HG02973 (cell line): ENCODE results near the gene TREML4.
A peak's percentile ranks its signal among the peaks of the same experiment; 100 is the strongest.
"Not testable (repeated sequence)": the region's sequence is repeated elsewhere in the genome, so short reads cannot be mapped to it uniquely, and the experiment has no call there.

Experiments
- ATAC-seq: cut with Tn5 transposase; IDR thresholded peaks from one replicate; pipeline ENCODE4 v1.9.1; 2021; ENCODE audit warnings: moderate library complexity; ENCODE audit not compliant: unreplicated experiment

Gene TREML4, protein sequence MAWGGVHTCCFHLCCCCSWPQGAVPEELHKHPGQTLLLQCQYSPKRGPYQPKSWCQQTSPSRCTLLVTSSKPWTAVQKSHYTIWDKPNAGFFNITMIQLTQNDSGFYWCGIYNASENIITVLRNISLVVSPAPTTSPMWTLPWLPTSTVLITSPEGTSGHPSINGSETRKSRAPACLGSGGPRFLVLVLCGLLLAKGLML

DNA sequence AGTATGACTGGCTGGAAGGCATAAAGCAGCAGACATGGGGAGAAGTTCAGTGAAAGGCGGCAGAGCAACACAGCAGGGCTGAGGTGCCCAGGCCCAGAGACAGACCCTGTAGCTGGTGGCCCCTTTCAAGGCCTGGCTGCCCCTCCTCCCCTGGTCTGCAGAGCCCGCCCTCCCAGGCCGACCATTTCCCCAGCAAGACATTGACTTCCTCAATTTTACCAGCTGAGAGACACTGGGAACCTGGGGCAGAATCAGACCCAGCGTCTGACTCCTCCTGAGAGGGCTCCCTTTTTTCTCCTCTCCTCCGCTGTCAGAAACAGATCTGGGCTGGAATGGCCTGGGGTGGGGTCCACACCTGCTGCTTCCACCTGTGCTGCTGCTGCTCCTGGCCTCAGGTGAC is at the start of gene TREML4:
TSS of gene TREML4 (plus strand) at position 254 of the 400 bp plus-strand sequence. CDS start at position 333, 79 bp downstream.
- no peak for ATAC-seq

DNA sequence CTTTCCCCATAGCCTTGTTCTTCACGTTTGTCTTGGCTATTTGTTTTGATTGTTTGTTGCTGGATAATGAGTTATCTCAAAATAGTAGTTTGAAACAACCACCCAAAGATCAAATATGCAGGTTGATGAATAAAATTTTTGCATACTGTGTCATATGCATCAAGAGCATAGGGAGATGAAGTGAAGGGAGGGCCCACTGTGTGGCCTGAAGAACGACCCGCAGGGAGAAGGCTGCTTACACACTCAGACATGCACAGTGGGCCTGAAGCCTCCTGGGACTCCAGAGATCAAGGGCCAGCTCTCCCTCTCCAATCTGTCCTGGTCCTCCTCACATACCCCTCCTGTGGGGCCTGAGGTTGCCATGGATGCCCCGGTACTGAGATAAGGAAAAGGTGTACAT is 49.0 kb upstream of the TREML4 start:
- ATAC-seq = no peak

DNA sequence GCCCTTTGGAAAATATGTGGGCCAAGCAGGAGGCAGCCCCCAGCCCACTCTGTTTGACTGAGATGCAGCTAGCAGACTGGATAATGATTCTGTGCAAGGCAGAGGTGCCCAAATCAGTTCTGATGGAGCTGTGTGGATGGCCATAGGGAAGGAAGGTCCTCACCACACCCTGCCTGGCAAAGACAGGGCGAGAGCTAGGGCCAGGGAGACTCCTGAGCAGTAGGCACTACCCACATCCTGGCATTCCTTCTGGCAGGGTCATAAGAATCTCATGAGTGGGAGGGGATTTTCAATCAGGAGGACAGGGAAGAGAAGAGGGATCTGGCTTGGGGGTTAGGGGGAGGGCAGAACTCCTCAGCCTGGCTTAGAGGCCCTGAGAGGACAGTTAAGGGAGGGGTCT is 46.6 kb upstream of the TREML4 start:
- ATAC-seq = no peak

DNA sequence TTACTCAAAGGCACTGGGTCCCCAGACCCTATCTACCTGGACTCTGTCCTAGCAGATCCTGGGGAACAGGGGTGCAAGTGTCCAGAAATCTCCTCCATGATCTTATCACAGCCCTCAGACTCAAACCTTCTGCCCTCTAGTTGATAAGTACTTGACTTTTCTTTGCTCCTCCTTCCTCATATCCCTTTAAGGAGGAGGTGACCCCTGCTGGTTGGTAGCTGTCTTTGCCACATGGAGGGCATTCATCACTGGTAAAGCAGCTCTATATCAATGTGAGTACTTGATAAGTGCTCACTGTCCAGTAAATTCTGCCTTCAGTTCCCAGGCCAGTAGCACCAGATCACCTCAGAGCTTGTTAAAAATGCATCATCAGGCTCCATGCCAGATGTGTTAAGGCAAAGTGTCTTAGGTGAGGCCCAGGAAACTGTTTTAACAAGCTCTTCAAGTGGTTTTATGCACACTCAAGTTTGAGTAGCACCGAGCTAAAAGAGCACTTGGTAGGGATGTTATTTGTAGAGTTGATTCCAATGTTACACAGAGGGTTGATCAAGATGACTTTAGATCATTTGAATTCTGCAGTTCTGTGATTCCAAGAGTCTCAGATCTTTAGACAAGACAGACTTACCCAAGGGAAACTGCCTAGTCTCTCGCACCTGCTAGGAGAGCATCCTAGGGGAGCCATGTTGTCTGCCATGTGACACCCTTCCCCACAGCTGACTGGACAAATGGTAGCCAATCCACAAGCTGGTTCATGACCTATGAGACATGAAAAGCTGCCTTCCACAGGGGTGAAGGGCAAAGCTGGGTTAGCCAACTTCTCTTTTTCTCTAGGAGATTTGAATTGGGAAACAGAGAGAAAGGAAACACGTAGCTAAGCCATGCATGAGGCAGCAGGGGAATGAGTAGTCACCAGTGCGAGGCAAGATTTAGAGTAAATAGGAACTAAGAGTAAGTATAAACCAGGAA is 45.8 kb upstream of the TREML4 start:
- ATAC-seq = peak; percentile 67

DNA sequence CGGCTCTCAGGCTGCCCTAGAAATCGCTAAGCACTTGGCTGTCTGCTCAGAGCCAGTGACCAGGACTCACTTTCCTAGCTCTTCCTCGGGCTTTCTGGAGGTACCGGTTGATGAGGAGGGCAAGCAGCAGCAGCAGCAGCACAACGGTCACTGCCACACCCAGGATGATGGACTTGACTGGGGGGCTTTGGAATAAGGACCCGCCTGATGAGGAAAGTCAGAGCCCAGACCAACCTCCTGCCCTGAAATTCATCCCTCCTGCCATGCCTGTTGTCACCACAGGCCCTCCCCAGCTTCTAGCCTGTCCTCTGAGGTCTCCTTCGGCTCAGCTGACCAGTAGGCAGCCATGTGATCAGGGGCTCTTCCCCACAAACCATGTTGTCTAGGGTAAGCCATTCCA is 43.4 kb upstream of the TREML4 start:
- ATAC-seq = no peak

DNA sequence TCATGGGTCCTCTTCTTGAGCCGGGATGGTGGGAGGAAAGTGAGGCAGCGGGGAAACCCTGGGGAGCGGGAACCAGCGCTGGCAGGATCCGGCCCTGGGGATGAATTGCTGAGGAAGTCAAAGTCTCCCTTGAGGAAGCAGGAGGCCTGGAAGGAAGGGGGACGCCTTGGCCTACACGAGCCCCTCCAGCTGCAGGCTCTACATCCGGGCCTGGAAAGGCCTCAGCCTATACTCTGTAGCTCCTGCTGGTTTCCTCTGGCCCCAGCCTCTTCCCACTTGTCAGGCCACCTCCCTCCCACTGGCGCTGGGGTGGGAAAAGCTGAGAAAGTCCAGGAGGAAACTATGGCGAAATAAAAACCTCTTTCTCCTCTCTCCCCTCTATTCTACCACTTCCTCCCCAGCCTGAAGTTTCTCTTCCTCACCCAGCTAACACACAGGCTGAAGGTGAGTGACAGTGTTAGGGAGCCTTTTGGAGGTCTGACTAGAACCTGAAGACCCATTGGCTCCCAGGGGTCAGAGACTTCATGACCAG is 42.1 kb upstream of the TREML4 start:
- ATAC-seq = no peak

DNA sequence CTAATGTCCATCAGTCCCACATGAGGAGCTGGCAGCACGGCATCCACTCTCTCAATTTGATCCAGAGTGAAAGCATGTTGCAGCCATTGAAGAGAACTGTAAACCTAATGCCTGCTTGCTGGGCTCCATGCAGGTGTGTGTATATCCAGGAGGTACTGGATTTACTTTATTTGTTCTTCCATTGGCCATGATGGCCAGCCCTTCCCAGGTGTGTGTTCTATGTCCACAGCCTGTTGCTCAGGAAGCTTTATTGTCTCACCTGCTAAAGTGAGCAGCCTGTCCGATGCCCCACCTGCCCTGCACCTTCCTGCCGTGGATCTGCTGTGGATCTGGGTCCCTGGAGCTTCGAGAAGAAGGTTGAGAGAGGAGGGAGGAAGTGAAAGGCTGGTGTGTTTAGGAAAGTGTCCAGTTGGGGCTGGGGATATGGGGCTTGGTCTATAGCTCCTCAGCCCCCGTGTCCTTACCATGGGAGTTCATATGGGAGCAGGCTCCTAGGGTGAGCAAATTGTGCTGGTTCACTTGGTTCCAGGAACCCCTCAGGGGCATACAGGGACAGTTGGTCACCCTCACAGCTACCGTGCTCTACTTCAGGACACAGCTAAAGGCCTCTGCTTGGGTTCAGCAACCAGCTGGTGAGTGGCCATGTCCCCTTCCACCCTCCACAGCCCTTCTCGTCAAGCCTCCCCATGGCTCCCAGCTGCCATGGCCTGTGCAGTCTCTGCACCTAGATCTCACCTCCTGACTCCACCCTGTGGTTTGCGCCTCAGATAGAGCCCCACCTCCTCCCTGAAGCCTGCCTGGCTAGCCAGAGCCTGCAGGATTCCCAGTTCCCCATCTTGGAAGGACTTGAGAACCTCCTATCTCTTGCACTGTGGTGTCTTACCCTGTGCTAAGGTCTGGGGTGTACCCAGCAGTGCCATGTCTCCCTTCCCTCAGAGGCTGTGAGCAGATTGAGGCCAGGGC is 39.9 kb upstream of the TREML4 start:
- ATAC-seq = no peak

DNA sequence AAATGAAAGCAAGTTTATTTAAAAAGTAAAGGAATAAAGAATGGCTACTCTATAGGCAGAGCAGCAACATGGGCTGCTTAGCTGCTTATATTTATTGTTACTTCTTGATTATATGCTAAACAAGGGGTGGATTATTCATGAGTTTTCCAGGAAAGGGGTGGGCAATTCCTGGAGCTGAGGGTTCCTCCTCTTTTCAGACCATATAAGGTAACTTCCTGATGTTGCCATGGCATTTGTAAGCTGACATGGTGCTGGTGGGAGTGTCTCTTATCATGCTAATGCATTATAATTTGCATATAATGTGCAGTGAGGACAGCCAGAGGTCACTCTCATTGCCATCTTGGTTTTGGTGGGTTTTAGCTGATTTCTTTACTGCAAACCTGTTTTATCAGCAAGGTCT is 39.1 kb upstream of the TREML4 start:
- ATAC-seq = not testable (repeated sequence)

DNA sequence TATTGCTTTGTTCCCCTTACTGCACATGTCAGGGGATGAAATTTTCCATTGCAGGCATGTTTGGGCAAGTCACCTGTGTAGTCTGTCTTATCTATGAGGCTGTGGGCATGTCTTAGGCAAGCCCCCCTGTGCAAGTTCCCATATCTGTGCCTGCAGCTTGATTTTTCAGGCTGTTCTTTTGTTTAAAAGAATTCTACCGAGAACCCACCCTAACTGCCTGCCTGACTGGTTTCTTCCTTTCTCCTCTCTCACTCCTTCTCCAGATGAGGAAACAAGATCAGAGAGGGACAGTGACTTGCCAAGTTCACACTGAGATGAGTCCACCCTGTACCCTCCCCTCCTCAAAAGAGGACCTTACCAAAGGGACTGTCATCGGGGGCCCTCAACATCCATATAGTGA is 38.2 kb upstream of the TREML4 start:
- no peak for ATAC-seq

DNA sequence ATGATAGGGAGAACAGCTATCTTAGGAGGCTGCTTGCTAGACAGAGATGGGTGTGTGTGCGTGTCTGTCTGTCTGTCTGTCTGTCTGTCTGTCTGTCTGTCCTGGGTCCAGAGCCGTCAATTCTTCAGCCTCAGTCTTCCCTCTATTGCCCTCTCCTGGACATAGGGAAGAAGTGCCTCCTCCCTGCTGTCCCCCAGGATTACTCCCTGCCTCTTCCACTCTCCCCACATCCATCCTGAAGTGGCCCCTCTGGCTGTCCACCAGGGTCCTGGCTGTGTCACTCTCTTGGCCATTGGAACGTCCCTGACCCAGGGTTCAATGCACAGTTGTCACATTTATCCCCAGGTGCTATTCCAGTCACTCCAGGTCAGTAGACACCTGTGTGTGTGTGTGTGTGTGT is 37.4 kb upstream of the TREML4 start:
- no peak for ATAC-seq

DNA sequence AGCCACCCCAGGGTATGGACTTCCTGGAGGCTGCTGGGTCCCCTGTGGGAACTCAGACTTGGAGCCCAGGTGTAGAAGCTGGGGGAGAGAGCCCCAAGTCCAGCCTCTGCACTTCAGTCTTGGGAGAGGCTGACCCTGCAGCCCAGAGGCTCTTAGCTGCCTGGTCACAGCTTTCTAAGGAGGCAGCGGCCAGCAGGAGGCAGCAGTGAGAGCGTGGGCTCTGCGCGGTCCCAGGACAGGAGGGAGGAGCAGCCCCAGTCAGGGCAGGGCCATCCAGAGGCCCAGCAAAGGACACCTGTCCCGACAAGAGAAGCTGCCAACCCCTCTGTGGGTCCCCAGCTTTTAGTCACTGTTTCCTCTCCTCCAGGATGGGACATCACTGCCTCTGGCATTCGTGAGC is 36.6 kb upstream of the TREML4 start:
- ATAC-seq = no peak

DNA sequence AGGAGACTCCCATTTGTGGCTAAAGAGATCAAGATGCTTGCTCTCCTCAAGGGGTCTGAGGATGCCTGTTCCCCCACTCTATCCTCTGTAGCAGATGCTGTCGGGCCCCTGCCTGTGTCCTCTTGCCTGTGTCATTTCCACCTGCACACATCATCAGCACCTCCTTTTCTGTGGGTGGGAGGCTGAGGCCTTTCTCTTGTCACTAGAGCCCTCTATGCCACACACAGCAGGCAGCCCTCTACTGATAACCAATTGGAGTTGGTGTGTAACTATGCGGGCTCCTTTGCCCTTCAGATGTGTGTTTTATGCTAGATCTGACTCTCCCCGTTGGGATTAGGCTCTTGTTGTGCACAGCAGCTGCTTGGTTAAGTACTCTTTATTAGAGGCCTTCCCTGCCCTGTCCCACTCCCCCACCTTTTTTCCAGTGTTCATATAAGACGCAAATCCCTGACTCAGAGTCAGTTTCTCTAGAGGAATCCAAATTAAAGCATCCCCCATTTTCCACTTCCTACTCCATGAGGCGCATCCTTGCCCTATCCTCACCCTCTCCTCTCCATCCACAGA is 34.9 kb upstream of the TREML4 start:
- ATAC-seq = no peak

DNA sequence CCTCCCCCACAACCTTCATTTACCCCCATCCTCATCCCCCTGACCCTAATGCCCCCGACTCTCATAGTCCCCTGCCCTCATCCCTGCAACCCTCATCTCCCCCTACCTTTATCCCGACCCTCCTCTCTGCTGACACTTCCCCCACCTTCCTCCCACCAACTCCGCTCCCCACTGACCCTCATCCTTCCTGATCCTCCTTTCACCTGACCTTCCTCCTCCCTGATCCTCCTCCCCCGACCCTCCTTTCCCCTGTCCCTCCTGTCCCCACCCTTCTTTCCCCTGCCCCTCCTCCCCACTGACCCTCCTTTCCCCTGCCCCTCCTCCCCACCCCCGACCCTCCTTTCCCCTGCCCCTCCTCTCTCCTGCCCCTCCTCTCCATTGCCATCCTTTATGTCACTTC is 34.3 kb upstream of the TREML4 start:
- ATAC-seq = no peak

DNA sequence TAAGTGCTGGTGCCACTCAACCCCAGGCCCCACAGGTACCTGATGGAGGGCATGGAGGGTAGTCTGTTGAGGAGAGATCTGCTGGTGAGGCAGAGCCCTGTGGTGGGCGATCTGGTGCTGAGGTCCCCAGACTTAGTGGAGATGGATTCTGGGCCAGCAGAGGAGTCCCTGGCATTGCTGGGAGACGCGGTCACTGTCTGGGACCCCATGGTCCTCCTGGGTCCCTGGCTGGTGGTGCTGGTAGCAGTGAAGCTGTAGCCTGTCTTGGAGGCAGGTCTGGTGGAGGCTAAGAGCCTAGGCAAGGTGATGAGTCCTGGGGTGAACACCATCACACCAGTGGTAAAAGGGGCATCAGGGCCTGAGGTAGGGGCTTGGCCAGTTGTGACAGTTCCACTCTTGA is 33.8 kb upstream of the TREML4 start:
- ATAC-seq = no peak

DNA sequence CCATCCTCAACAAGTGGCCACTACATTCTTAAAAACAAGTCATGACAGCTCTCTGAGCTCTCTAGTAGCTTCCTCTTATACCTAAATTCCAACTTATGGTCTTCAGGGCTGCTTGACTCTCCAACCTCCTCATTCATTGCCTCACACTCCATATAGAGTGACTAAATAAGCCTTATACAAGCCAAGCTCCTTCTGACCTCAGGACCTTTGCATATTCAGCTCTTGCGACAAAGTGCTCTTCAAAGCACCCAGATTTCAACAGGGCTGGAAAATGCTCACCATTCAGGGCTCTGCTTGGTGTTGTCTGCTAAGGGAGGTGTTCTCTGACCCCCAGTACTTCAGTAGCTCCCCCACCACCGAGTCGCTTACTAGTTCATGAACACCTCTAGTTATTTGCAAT is 30.9 kb upstream of the TREML4 start:
- ATAC-seq = no peak

DNA sequence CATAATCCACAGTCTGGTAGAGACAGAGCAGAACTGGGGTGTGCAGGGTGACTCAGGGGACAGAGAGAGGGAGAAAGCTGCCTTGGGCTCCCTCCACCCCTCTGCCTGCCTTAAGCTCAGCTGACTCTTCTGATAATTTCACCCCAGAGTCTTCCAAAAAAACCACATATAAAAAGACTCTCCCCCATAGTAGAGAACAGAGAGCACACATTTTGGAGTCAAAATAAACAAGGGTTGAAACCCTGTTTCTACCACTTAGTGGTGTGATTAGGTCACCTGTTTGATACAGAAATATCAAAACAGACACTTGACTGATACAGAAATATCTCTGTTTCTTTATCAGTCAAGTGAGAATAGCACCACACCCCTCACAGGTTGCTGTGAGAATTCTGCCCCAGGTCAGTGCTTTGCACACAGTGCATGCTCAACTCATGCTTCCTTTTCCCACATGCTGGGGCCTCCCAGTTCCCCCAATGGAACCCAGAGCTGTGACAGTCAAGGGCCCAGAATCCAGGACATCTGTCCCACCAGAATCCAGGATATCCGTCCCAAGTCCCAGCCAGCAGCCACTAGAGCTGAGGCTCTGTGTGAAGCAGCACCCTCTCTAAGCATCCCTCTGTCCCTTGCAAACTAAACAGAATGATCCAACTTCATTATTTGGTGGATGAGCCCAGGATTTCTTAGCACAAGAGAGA is 28.4 kb upstream of the TREML4 start:
- ATAC-seq = peak; percentile 47

DNA sequence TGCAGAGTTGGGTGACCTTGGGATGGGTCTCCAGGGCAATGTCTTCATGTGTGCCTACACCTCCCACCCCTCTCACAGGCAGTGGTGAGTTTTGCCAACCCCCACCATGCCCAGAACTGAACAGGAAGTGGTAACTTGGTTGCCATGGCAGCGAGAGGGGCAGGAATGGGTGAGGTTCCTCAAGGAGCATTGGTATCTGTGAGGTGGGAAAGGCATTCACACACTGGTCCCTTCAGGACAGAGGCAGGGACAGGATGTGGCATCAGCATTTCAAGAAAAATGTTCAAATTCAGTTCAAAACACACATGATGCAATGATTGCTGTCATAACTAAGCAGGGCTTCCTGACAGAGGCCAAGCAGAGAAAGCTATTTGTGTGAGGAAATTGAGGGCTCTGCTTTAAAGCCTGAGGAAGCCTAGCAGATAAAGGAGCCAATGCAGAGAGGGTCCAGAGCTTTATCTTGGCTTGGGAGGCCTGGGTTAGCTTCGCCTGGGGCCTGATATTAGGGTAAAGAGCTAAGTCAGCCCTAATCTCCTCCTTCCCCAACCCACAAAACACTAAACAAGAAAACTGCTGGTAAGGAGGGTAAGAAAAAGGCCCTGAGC is 27.8 kb upstream of the TREML4 start:
- ATAC-seq = peak; percentile 19

DNA sequence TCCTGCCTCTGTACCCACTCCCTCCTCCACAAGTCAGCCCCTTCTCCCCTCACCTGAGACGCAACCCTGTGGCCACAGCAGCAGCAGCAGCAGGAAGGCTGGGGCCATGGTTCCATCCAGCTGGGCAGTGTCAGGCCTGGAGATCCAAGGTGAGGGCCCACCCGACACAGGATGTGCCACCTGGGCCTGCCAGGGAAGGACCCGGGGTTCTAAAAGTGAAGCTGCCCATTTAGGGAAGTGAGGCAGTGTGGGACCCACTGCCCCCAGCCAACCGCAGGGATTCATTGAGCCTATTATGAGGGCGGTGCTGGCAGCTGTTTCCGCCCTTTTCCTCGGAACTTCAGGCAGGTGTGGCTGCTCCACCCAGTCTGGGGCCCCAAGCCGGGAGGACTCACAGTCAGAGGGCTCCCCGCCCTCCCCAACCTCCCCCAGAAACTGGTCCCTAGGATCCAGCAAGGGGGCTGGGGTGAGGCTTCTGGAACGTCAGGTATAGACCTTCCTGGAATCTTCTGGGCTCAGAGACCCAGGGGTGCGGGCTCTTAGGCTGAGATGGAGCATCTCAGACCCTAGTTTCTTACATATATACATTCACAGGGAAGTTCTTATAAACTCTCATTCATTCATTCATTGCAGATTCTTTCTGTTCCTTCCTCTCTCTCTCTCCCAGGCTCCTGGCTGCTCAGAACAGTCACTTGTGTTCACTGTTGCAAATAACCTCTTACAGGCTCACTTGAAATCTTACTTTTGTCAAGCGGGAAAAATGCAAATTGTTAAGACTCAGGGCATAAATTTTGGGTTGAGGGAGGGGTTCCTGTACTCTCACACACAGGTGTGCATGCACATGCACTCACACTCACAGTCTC is 27.0 kb upstream of the TREML4 start, which contains the start of gene TREML2:
TSS of gene TREML2 (minus strand) at position 249 of the 863 bp plus-strand sequence. CDS start at position 108, 141 bp downstream.
- no peak for ATAC-seq
